ENCODE data around the gene ODC1. TPM values are rescaled to one million over a fixed set of nuclear protein-coding genes. Genes with fewer than 3 reads are reported as not detected.

ODC1 gene
- total RNA-seq, 4 donors from 2014 or later, result 105 to 142 (median 121) TPM

DNA sequence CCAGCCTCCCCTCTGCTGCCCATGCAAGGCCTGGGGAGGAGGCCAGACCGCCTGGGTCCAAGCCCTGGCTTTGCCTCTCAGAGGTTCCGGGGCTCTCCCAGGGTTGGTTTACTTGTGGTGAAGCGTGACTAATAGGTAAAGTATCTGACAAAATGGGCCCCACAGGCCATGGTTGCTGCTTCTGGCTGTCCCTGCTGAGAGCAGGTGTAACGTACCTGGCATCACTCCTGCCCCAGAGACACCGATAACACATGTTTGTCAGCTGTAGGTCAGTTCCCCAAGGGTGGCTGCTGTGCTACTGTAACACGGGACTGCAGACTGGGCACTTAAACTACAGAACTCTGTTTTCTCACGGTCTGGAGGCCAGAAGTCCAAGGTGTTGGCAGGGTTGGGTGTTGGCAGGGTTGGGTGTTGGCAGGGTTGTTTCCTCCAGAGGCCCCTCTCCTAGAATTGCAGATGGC lies 34.1 kb downstream of the ODC1 start:
- Histone ChIP-seq H3K27ac (replicated peaks in 1 of 4) (no peak overlapping the region), H3K9me3 (no peaks in the 10 kb centered on the region), H3K4me1 (peaks cover 12 to 17% (median 14%) of the 10 kb centered on the region in 4 donors), H3K4me3 (no peak overlapping the region), H3K27me3 (no peaks in the 10 kb centered on the region), H3K36me3 (no peaks in the 10 kb centered on the region)
- intact Hi-C loops (cut with DNase I), result no loop called here
- no peak for DNase-seq (ENCODE audit: extremely low spot score)
- WGBS, result 85% methylated on average over 4 of the region's 7 CpGs
- TF ChIP-seq POLR2AphosphoS5 (IDR thresholded peaks at IDR 0.05) (no peak), EP300 (IDR thresholded peaks at IDR 0.05) (no peak), POLR2A (IDR thresholded peaks at IDR 0.05; ENCODE audit: low read depth) (no peak)
- TF ChIP-seq, protein P1, sequence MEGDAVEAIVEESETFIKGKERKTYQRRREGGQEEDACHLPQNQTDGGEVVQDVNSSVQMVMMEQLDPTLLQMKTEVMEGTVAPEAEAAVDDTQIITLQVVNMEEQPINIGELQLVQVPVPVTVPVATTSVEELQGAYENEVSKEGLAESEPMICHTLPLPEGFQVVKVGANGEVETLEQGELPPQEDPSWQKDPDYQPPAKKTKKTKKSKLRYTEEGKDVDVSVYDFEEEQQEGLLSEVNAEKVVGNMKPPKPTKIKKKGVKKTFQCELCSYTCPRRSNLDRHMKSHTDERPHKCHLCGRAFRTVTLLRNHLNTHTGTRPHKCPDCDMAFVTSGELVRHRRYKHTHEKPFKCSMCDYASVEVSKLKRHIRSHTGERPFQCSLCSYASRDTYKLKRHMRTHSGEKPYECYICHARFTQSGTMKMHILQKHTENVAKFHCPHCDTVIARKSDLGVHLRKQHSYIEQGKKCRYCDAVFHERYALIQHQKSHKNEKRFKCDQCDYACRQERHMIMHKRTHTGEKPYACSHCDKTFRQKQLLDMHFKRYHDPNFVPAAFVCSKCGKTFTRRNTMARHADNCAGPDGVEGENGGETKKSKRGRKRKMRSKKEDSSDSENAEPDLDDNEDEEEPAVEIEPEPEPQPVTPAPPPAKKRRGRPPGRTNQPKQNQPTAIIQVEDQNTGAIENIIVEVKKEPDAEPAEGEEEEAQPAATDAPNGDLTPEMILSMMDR (IDR thresholded peaks at IDR 0.05), result no peak

DNA sequence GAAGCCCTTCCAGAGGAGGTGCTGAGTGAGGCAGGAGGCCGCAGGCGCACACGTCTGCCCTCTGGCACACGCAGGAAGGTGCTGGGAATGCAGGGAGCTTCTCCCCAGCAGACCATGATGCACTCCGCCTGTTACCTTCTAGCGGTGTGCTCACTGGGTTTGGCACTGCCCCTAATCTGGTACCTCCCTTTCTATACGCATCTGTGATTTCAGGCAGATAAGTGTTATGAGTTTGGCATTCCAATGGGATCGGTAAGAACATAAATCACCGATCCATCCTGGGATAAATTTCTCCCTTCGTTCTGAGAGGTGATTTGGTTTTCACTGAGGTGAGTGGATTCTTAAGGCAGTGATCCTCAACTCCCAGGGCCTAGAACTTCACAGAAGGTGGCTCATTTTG lies 34.6 kb downstream of the ODC1 start:
- Histone ChIP-seq H3K9me3 (no peaks in the 10 kb centered on the region), H3K36me3 (no peaks in the 10 kb centered on the region), H3K4me1 (peaks cover 17 to 22% (median 19%) of the 10 kb centered on the region in 4 donors), H3K27me3 (no peaks in the 10 kb centered on the region), H3K4me3 (no peak overlapping the region), H3K27ac (replicated peaks in 1 of 4) (no peak overlapping the region)
- intact Hi-C loops (cut with DNase I), result no loop called here
- TF ChIP-seq, protein P1 (IDR thresholded peaks at IDR 0.05), result no peak
- no peak for TF ChIP-seq POLR2A (IDR thresholded peaks at IDR 0.05; ENCODE audit: low read depth)
- no peak for TF ChIP-seq POLR2AphosphoS5 (IDR thresholded peaks at IDR 0.05)
- no peak for TF ChIP-seq EP300 (IDR thresholded peaks at IDR 0.05)
- no peak for DNase-seq (ENCODE audit: extremely low spot score)
- 98% methylated on average over 8 of the region's 10 CpGs for WGBS

DNA sequence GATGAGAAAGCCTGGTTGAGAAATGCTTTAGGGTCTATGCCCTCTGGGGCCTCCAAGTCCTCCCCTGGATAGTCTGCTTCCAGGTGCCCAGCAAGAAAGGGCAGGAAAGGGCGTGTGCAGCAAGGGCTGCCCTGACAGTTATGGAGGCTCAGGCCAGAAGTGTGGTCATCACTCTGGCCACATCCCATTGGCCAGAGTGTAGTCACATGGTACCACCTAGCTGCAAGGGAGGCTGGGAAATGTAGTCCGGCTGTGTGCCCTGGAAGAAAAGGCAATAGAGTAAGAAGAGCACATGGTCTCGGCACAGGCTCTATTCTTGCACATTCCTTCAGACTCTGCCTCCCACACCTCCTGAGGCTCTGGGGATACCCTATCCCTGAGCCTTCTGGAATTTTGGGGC lies 35.7 kb downstream of the ODC1 start:
- DNase-seq (ENCODE audit: extremely low spot score), result no peak
- Histone ChIP-seq H3K27ac (replicated peaks in 1 of 4) (no peak overlapping the region), H3K4me1 (peaks cover 29 to 34% (median 30%) of the 10 kb centered on the region in 4 donors), H3K27me3 (no peaks in the 10 kb centered on the region), H3K4me3 (no peak overlapping the region), H3K36me3 (no peaks in the 10 kb centered on the region), H3K9me3 (no peaks in the 10 kb centered on the region)
- 94% methylated on average over 3 of the region's 3 CpGs for WGBS
- TF ChIP-seq, protein P1 (IDR thresholded peaks at IDR 0.05), result no peak
- no peak for TF ChIP-seq POLR2A (IDR thresholded peaks at IDR 0.05; ENCODE audit: low read depth)
- no peak for TF ChIP-seq POLR2AphosphoS5 (IDR thresholded peaks at IDR 0.05)
- no peak for TF ChIP-seq EP300 (IDR thresholded peaks at IDR 0.05)
- intact Hi-C loops (cut with DNase I), result no loop called here

DNA sequence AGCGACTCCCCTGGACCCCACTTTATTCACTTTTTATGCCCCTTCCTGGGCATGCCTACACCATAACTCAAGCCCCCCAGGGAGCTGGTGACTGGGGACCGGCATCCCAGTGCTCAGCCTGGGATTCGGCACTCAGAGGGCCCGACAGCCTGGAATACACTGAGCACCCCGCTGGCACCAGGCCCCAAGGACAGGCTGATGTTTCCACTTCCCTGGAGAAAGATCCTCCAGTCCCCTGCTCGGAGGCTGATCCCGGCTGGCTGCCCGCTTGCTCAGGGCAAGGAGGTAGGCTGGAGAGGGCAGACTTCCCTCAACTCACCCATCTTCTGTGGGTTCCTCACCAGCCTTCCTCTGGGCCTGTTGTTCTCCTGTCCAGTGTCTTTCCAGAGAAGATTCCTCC lies 36.6 kb downstream of the ODC1 start:
- TF ChIP-seq POLR2AphosphoS5 (IDR thresholded peaks at IDR 0.05), result no peak
- TF ChIP-seq POLR2A (IDR thresholded peaks at IDR 0.05; ENCODE audit: low read depth), result no peak
- Histone ChIP-seq H3K9me3 (no peaks in the 10 kb centered on the region), H3K4me3 (no peak overlapping the region), H3K36me3 (no peaks in the 10 kb centered on the region), H3K4me1 (peaks cover 37 to 42% (median 38%) of the 10 kb centered on the region in 4 donors), H3K27ac (replicated peaks in 1 of 4) (no peak overlapping the region), H3K27me3 (no peaks in the 10 kb centered on the region)
- DNase-seq (ENCODE audit: extremely low spot score), result no peak
- intact Hi-C loops (cut with DNase I), result no loop called here
- 83% methylated on average over 1 of the region's 8 CpGs for WGBS

DNA sequence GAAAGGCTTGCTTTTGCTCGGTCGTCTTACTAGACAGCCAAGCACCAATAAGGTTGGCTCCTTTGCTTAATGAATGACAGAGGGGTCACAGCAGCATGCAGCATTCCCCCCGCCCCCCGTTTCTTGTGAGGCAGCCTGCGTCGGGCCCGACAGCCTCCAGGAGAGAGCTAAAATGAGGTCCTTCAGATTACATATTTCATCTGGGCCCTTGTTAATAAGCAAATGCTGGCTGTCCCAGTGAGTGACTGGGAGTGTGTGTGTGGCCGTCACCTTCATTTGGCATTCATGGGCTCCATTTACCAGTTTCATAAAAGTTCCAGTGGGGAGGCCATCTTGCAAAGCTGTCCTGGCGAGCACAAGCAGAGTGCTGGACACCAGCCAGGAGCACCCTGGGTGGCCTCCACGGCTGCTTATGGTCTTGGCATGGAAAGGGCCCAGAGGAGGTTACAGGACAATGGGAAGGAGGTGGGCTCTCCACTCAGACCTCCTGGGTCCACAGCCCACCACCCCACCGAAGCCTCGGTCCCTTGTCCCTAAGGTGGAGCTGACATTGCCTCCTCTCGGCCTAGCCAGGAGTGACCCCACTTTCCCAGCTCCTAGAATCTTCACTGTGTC lies 37.2 kb downstream of the ODC1 start:
- DNase-seq (ENCODE audit: extremely low spot score), result no peak
- whole genome bisulfite sequencing, result 89% methylated on average over 10 of the region's 13 CpGs
- TF ChIP-seq EP300 (IDR thresholded peaks at IDR 0.05), result no peak
- TF ChIP-seq POLR2A (IDR thresholded peaks at IDR 0.05; ENCODE audit: low read depth), result no peak
- no peak for TF ChIP-seq POLR2AphosphoS5 (IDR thresholded peaks at IDR 0.05)
- TF ChIP-seq, protein P1 (IDR thresholded peaks at IDR 0.05), result no peak
- Histone ChIP-seq H3K27ac (replicated peaks in 1 of 4) (no peak overlapping the region), H3K4me1 (peaks cover 43 to 48% (median 44%) of the 10 kb centered on the region in 4 donors), H3K36me3 (no peaks in the 10 kb centered on the region), H3K27me3 (no peaks in the 10 kb centered on the region), H3K4me3 (no peak overlapping the region), H3K9me3 (no peaks in the 10 kb centered on the region)
- intact Hi-C loops (cut with DNase I), result no loop called here

Data from esophagus muscularis mucosa (tissue), 4 donors.